OCI-LY7 (cell line): ENCODE data around the gene TICAM1. TPM values are rescaled to one million over a fixed set of nuclear protein-coding genes. Genes with fewer than 3 reads are reported as not detected.
A peak's percentile ranks its signal among the peaks of the same experiment; 100 is the strongest.
"Not testable (repeated sequence)": the region's sequence is repeated elsewhere in the genome, so short reads cannot be mapped to it uniquely, and the experiment has no call there.

ENCODE experiments used
- BruUV-seq: library from RNA; stranded (reverse); fragments of 400-500 nt; replicated peaks from 2 replicates; lab custom pipeline; 2021; lab: Mats Ljungman, UMichigan
- CTCF ChIA-PET: fragments of 300-600 bp; sonication (Branson Sonifier 250); formaldehyde crosslinking; loops from one replicate; lab custom pipeline; 2022; ENCODE audit warnings: antibody characterized with exemption; ENCODE audit not compliant: unreplicated experiment; lab: Charles Lee
- POLR2A ChIA-PET: fragments of 300-600 bp; sonication (Branson Sonifier 250); formaldehyde crosslinking; loops from one replicate; lab custom pipeline; 2022; ENCODE audit warnings: antibody characterized with exemption; lab: Charles Lee
- DNase-seq: peaks from one replicate; pipeline ENCODE4 v3.0.0-alpha.2; 2015; ENCODE audit warnings: low spot score
- H2AFZ ChIP-seq: fragments of 200-600 bp; sonication (generic), shearing (Covaris generic); 2 replicates; pipeline ENCODE4 v1.6.1; 2014; ENCODE audit warnings: mild to moderate bottlenecking, antibody characterized with exemption, low read length, moderate library complexity
- H3K27ac ChIP-seq: fragments of 200-600 bp; sonication (generic); 2 replicates; pipeline ENCODE4 v1.5.1; 2014; ENCODE audit warnings: mixed run types, low read depth, mild to moderate bottlenecking, moderate library complexity, low read length, inconsistent platforms; ENCODE audit not compliant: poor library complexity, severe bottlenecking
- H3K36me3 ChIP-seq: fragments of 200-600 bp; sonication (generic); 2 replicates; pipeline ENCODE4 v1.6.1; 2014; ENCODE audit warnings: mild to moderate bottlenecking, antibody characterized with exemption, low read length, moderate library complexity, mixed read lengths; ENCODE audit not compliant: insufficient read depth
- H3K4me1 ChIP-seq: fragments of 200-600 bp; sonication (generic); 2 replicates; pipeline ENCODE4 v1.5.1; 2014; ENCODE audit warnings: mild to moderate bottlenecking, low read length; ENCODE audit not compliant: insufficient read depth, poor library complexity, severe bottlenecking
- H3K4me2 ChIP-seq: fragments of 200-600 bp; sonication (generic); 2 replicates; pipeline ENCODE4 v1.6.1; 2014; ENCODE audit warnings: mild to moderate bottlenecking, low read length
- H3K4me3 ChIP-seq: fragments of 200-600 bp; sonication (generic); 2 replicates; pipeline ENCODE4 v1.5.1; 2014; ENCODE audit warnings: mild to moderate bottlenecking, low read depth, low read length; ENCODE audit not compliant: poor library complexity, severe bottlenecking
- H3K79me2 ChIP-seq: fragments of 200-600 bp; sonication (generic); 2 replicates; pipeline ENCODE4 v1.6.1; 2016; ENCODE audit warnings: low read depth, mild to moderate bottlenecking, low read length, moderate library complexity, mixed read lengths; ENCODE audit not compliant: insufficient read depth
- H3K9me2 ChIP-seq: fragments of 200-600 bp; sonication (generic); 2 replicates; pipeline ENCODE4 v1.6.1; 2016; ENCODE audit warnings: mild to moderate bottlenecking, low read length, mixed read lengths; ENCODE audit not compliant: insufficient read depth
- H3K9me3 ChIP-seq: fragments of 200-600 bp; sonication (generic); 2 replicates; pipeline ENCODE4 v1.6.1; 2014; ENCODE audit warnings: mild to moderate bottlenecking, mixed run types, low read length, mixed read lengths
- H4K20me1 ChIP-seq: fragments of 200-600 bp; sonication (generic); 2 replicates; pipeline ENCODE4 v1.6.1; 2014; ENCODE audit warnings: mild to moderate bottlenecking, antibody characterized with exemption, low read length, moderate library complexity, mixed read lengths; ENCODE audit not compliant: insufficient read depth
- EZH2phosphoT487 ChIP-seq: fragments of 200-600 bp; sonication (generic); IDR thresholded peaks from 2 replicates; pipeline ENCODE4 v1.6.1; 2018; ENCODE audit warnings: low read depth, borderline replicate concordance, mild to moderate bottlenecking, mixed run types, antibody characterized with exemption, low read length, moderate library complexity, mixed read lengths
- intact Hi-C: fragments of 100-400 bp; cut with micrococcal nuclease; formaldehyde crosslinking; loops from one replicate; pipeline ENCODE4 v1.10.0; 2022; ENCODE audit not compliant: unreplicated experiment
- total RNA-seq, 2 experiments: library from RNA; depleted of rRNA in 1 of 2; stranded (reverse); fragments of >200 nt in 1 of 2; shearing (Covaris generic) in 1 of 2; gene quantifications; 2 replicates each; pipeline ENCODE4 v1.2.3, GENCODE V29; 2014 to 2022
- TF ChIP-seq, protein P1 (sequence below): fragments of 200-600 bp; sonication (generic); conservative IDR thresholded peaks from 2 replicates; pipeline ENCODE4 v1.5.1; 2014; ENCODE audit warnings: mild to moderate bottlenecking, antibody characterized with exemption, low read length, moderate library complexity, mixed read lengths

The TICAM1 gene
- total RNA-seq, 2 experiments from 2014 or later = 6.8 to 26.7 TPM

GRCh38 chr19:4780860-4781259, 50.7 kb downstream of the TICAM1 start:
- Histone ChIP-seq H3K36me3 (no peaks in the 10 kb centered on the region), H3K27ac (peak overlapping the region; percentile 13), H2AFZ (no peak overlapping the region; the same call in 1 of the 2 replicates), H3K4me1 (peaks cover 30% of the 10 kb centered on the region), H3K79me2 (no peaks in the 10 kb centered on the region), H3K4me2 (peak overlapping the region; percentile 21; the same call in 1 of the 2 replicates), H3K9me2 (no peaks in the 10 kb centered on the region), H3K4me3 (no peak overlapping the region), H3K9me3 (no peaks in the 10 kb centered on the region), H4K20me1 (no peaks in the 10 kb centered on the region)
- BruUV-seq = no TSS peak
- ChIA-PET CTCF (no interaction called here), POLR2A (interaction anchor here (0.6 kb wide), 1 partner anchor 719 kb away, joined by 3 read pairs; no protein-coding TSS in a partner anchor)
- intact Hi-C loops = no loop called here
- TF ChIP-seq, protein P1, sequence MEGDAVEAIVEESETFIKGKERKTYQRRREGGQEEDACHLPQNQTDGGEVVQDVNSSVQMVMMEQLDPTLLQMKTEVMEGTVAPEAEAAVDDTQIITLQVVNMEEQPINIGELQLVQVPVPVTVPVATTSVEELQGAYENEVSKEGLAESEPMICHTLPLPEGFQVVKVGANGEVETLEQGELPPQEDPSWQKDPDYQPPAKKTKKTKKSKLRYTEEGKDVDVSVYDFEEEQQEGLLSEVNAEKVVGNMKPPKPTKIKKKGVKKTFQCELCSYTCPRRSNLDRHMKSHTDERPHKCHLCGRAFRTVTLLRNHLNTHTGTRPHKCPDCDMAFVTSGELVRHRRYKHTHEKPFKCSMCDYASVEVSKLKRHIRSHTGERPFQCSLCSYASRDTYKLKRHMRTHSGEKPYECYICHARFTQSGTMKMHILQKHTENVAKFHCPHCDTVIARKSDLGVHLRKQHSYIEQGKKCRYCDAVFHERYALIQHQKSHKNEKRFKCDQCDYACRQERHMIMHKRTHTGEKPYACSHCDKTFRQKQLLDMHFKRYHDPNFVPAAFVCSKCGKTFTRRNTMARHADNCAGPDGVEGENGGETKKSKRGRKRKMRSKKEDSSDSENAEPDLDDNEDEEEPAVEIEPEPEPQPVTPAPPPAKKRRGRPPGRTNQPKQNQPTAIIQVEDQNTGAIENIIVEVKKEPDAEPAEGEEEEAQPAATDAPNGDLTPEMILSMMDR = no peak
- TF ChIP-seq EZH2phosphoT487 = no peak
- no peak for DNase-seq

GRCh38 chr19:4778124-4778523, 53.4 kb downstream of the TICAM1 start:
- H3K4me3 ChIP-seq, H4K20me1 ChIP-seq, H3K27ac ChIP-seq, H3K9me3 ChIP-seq, DNase-seq, CTCF ChIA-PET, H3K9me2 ChIP-seq, H3K4me2 ChIP-seq, H3K79me2 ChIP-seq, H3K36me3 ChIP-seq, BruUV-seq, H2AFZ ChIP-seq, POLR2A ChIA-PET, intact Hi-C loops: not testable (repeated sequence)
- peaks cover 38% of the 10 kb centered on the region for H3K4me1 ChIP-seq

- H3K27ac ChIP-seq = no peak overlapping the region
- peaks cover 27% of the 10 kb centered on the region for H3K4me1 ChIP-seq
- intact Hi-C loops = no loop called here
- no peak for DNase-seq
- H3K36me3 ChIP-seq = no peaks in the 10 kb centered on the region
- ChIA-PET CTCF (no interaction called here), POLR2A (interaction anchor here (0.6 kb wide), 1 partner anchor 83 kb away, joined by 3 read pairs; no protein-coding TSS in a partner anchor)
- H3K9me2 ChIP-seq = no peaks in the 10 kb centered on the region
- H4K20me1 ChIP-seq = no peaks in the 10 kb centered on the region
- BruUV-seq = no TSS peak
- no peaks in the 10 kb centered on the region for H3K79me2 ChIP-seq
- H3K4me3 ChIP-seq = no peak overlapping the region
- TF ChIP-seq, protein P1 = no peak
- no peak for TF ChIP-seq EZH2phosphoT487
- H3K9me3 ChIP-seq = no peaks in the 10 kb centered on the region
- no peak overlapping the region for H3K4me2 ChIP-seq
- H2AFZ ChIP-seq = no peak overlapping the region
These were observed 54.9 kb downstream of the TICAM1 start for GRCh38 chr19:4776436-4777211.
